Lung (tissue), 12 donors: ENCODE measurements around the gene TRPT1. TPM values are rescaled to one million over a fixed set of nuclear protein-coding genes. Genes with fewer than 3 reads are reported as not detected.

Source experiments
- ATAC-seq: fragments of 200-7000 bp; cut with Tn5 transposase; one replicate; pipeline ENCODE4 v1.9.1; 2020; ENCODE audit warnings: moderate number of reproducible peaks; ENCODE audit not compliant: insufficient read depth, low FRiP score
- DNase-seq, 3 donors: peaks; one replicate each; pipeline ENCODE4 v3.0.0-alpha.2; 2013 to 2017
- H3K27ac ChIP-seq, 2 donors: one replicate each; pipeline ENCODE4 v1.5.1; 2013; ENCODE audit warnings: mild to moderate bottlenecking in 2 of 2, moderate library complexity in 2 of 2, control low read depth in 1 of 2, inconsistent platforms in 1 of 2, low read depth in 1 of 2, low read length in 1 of 2
- H3K27me3 ChIP-seq, 3 donors: one replicate each; pipeline ENCODE4 v1.5.1; 2013; ENCODE audit warnings: low read length in 2 of 3; ENCODE audit not compliant: control insufficient read depth in 3 of 3, insufficient read depth in 3 of 3
- H3K36me3 ChIP-seq, 4 donors: one replicate each; pipeline ENCODE4 v1.5.1; 2013; ENCODE audit warnings: low read length in 4 of 4, mild to moderate bottlenecking in 1 of 4, moderate library complexity in 1 of 4; ENCODE audit not compliant: control insufficient read depth in 4 of 4, insufficient read depth in 4 of 4
- H3K4me1 ChIP-seq, 5 donors: one replicate each; pipeline ENCODE4 v1.5.1; 2013; ENCODE audit warnings: low read length in 5 of 5, mild to moderate bottlenecking in 2 of 5, moderate library complexity in 1 of 5; ENCODE audit not compliant: control insufficient read depth in 5 of 5, insufficient read depth in 5 of 5
- H3K4me3 ChIP-seq: one replicate; pipeline ENCODE4 v1.5.1; 2013; ENCODE audit warnings: mild to moderate bottlenecking, control low read depth, moderate library complexity
- H3K9ac ChIP-seq, 2 donors: one replicate each; pipeline ENCODE4 v1.5.1; 2013; ENCODE audit warnings: low read length in 2 of 2, control low read depth in 1 of 2; ENCODE audit not compliant: insufficient read depth in 1 of 2
- H3K9me3 ChIP-seq, 4 donors: one replicate each; pipeline ENCODE4 v1.5.1; 2013; ENCODE audit warnings: low read length in 3 of 4, mild to moderate bottlenecking in 1 of 4, moderate library complexity in 1 of 4; ENCODE audit not compliant: control insufficient read depth in 4 of 4, insufficient read depth in 3 of 4
- CTCF ChIP-seq: IDR thresholded peaks from 2 replicates; pipeline ENCODE4 v1.5.1; 2012; ENCODE audit warnings: mild to moderate bottlenecking; ENCODE audit errors: control extremely low read depth, extremely low read depth
- WGBS, 2 donors: extraction: QIAGEN DNeasy Blood & Tissue Kit; methylation state at CpG; one replicate each; pipeline ENCODE4 v1.1.7; 2013; 5-methylcytosine and 5-hydroxymethylcytosine counted together
- polyA plus RNA-seq, 2 donors: library from polyadenylated mRNA; stranded (reverse); fragments of 200-250 nt; gene quantifications; one replicate each; pipeline ENCODE4 v1.2.1, GENCODE V29; 2013
- total RNA-seq, 2 donors: library from RNA; depleted of rRNA in 1 of 2; stranded (reverse); fragments of >200 nt in 1 of 2; gene quantifications; one replicate each; pipeline ENCODE4 v1.2.1, GENCODE V29; 2014 to 2021
- donor health status: control.
- donor health status: control.
- donor health status: Bipolar disorder and iron deficiency.
- donor health status: healthy.
- donor health status: DM: yes; HTN: yes; CAD: no.

TRPT1 gene
- total and polyA plus RNA-seq, 4 donors, result 18.3 to 62.5 (median 34.3) TPM

GRCh38 chr11:64266339-64266738 is 40.4 kb upstream of the TRPT1 start:
- peaks cover 0 to 17% (median 6%) of the 10 kb centered on the region in 5 donors for H3K4me1 ChIP-seq
- no peak overlapping the region for H3K9ac ChIP-seq
- peaks cover 2 to 53% (median 11%) of the 10 kb centered on the region in 4 donors for H3K36me3 ChIP-seq
- H3K27ac ChIP-seq, result no peak overlapping the region
- no peak overlapping the region for H3K4me3 ChIP-seq
- no peak for DNase-seq
- H3K27me3 ChIP-seq, result no peaks in the 10 kb centered on the region
- ATAC-seq, result no peak
- H3K9me3 ChIP-seq, result no peaks in the 10 kb centered on the region
- TF ChIP-seq CTCF, result no peak
- whole genome bisulfite sequencing, 2 donors, result 93 to 94% methylated on average over 15 of the region's 15 CpGs

GRCh38 chr11:64265176-64266160 is 39.5 kb upstream of the TRPT1 start:
- Histone ChIP-seq H3K27me3 (no peaks in the 10 kb centered on the region), H3K9ac (no peak overlapping the region), H3K27ac (no peak overlapping the region), H3K36me3 (peaks cover 2 to 55% (median 11%) of the 10 kb centered on the region in 4 donors), H3K4me3 (no peak overlapping the region), H3K9me3 (no peaks in the 10 kb centered on the region), H3K4me1 (peaks cover 0 to 17% (median 6%) of the 10 kb centered on the region in 5 donors)
- DNase-seq (no peak), ATAC-seq (no peak)
- no peak for TF ChIP-seq CTCF
- WGBS, 2 donors, result 92% methylated on average over 35 of the region's 35 CpGs

- H3K9ac ChIP-seq, result no peak overlapping the region
- H3K27me3 ChIP-seq, result no peaks in the 10 kb centered on the region
- H3K4me1 ChIP-seq, result peaks cover 0 to 16% (median 6%) of the 10 kb centered on the region in 5 donors
- TF ChIP-seq CTCF, result no peak
- WGBS, 2 donors, result 95 to 97% methylated on average over 10 of the region's 10 CpGs
- peaks cover 2 to 65% (median 14%) of the 10 kb centered on the region in 4 donors for H3K36me3 ChIP-seq
- no peak for ATAC-seq
- H3K4me3 ChIP-seq, result no peak overlapping the region
- H3K9me3 ChIP-seq, result no peaks in the 10 kb centered on the region
- DNase-seq, result no peak
- H3K27ac ChIP-seq, result no peak overlapping the region
Measured at GRCh38 chr11:64264371-64264852, 38.4 kb upstream of the TRPT1 start.
